Globus pallidus (tissue), 1 donor: Measurements from ENCODE around the gene OR10AD1.
"Not testable (repeated sequence)": the region's sequence is repeated elsewhere in the genome, so short reads cannot be mapped to it uniquely, and the experiment has no call there.

Experiments used
- DNase-seq: peaks from one replicate; pipeline ENCODE4 v3.0.0-alpha.2; 2015; ENCODE audit warnings: low spot score

Gene OR10AD1

GRCh38 chr12:48160807-48161206 lies 42.3 kb downstream of the OR10AD1 start:
- peak; percentile 40 for DNase-seq

GRCh38 chr12:48160046-48160445 lies 43.0 kb downstream of the OR10AD1 start:
- no peak for DNase-seq

GRCh38 chr12:48157889-48158370 lies 45.2 kb downstream of the OR10AD1 start:
- no peak for DNase-seq

DNA sequence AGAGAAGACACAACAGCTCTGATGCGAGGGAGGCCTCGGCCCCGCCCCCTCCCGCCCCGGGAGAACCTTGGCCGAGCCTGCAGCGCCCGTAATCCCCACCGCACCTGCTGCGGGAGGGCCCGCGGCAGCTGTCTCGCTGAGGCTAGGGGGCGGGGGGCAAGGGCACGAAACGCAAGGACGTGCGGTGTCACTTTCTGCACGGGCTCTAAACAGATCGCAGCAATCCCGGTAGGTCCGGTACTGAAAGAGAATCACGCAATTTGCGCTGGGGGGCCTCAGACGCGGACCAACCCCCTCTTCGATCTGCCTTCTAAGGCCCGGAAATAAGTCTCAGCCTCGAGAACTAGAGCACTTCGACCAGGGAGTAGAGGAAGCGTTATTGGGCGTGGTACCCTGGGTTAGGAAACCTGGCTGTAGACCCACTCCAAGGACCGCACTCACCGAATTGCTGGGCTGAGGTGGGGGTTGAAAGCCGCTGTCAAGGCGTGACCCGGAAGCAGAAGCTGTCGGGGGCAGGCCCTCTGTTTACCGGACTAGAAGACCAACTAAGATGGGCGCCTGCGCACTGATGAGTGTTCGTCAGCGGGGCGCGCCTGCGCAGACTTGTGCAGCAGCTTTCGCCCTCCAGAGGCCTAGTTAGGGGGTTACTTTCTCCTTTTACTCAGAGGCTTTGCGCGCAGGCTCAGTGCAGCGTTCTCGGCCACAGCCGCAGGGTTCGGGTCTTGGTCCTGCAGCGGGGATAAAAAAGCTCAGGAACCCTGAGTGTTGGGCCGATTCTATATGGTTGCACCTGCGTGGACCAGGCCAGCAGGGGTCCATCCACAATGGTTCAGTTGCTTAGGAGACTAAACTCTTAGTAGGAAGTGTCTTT lies 45.8 kb downstream of the OR10AD1 start, which contains the start of gene ASB8:
TSS of gene ASB8 (minus strand) at position 498 of the 871 bp plus-strand sequence. CDS start 4,019 bp downstream, outside the sequence.
- DNase-seq: peak; percentile 98

- DNase-seq: no peak
Measured at GRCh38 chr12:48156652-48157017, 46.5 kb downstream of the OR10AD1 start.

DNA sequence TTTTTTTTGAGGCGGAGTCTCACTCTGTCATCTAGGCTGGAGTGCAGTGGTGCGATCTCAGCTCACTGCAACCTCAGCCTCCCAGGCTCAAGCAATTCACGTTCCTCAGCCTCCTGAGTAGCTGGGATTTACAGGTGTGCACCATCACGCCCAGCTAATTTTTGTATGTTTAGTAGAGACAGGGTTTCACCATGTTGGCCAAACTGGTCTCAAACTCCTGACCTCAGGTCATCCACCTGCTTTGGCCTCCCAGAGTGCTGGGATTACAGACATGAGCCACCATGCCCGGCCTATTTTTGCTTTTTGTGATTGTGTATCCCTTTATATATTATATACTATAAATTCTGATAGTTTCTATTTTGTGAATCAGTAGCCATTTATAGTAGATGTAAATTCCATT lies 47.3 kb downstream of the OR10AD1 start:
- not testable (repeated sequence) for DNase-seq
